GM19351 (cell line): ENCODE data around the gene EFCAB7.
A peak's percentile ranks its signal among the peaks of the same experiment; 100 is the strongest.
"Not testable (repeated sequence)": the region's sequence is repeated elsewhere in the genome, so short reads cannot be mapped to it uniquely, and the experiment has no call there.

ENCODE experiments used
- ATAC-seq: cut with Tn5 transposase; IDR thresholded peaks from one replicate; pipeline ENCODE4 v1.9.1; 2021; ENCODE audit warnings: mild to moderate bottlenecking, moderate library complexity; ENCODE audit not compliant: unreplicated experiment

EFCAB7 gene

GRCh38 chr1:63547621-63548294 lies 24.4 kb downstream of the EFCAB7 start:
- ATAC-seq, result no peak

GRCh38 chr1:63548303-63548702 lies 25.0 kb downstream of the EFCAB7 start:
- no peak for ATAC-seq

- no peak for ATAC-seq
These were observed 25.6 kb downstream of the EFCAB7 start for GRCh38 chr1:63548877-63549276.

GRCh38 chr1:63555480-63555879 lies 32.2 kb downstream of the EFCAB7 start:
- no peak for ATAC-seq

GRCh38 chr1:63557365-63557987 lies 34.2 kb downstream of the EFCAB7 start:
- no peak for ATAC-seq

GRCh38 chr1:63559357-63559756 lies 36.0 kb downstream of the EFCAB7 start:
- no peak for ATAC-seq

GRCh38 chr1:63563745-63564144 lies 40.4 kb downstream of the EFCAB7 start:
- ATAC-seq, result no peak

GRCh38 chr1:63569068-63569467 lies 45.7 kb downstream of the EFCAB7 start:
- ATAC-seq, result no peak

GRCh38 chr1:63569640-63570316 lies 46.5 kb downstream of the EFCAB7 start:
- no peak for ATAC-seq

- ATAC-seq, result not testable (repeated sequence)
These were observed 49.4 kb downstream of the EFCAB7 start for GRCh38 chr1:63572686-63573085.

GRCh38 chr1:63574203-63574796 lies 51.0 kb downstream of the EFCAB7 start:
- not testable (repeated sequence) for ATAC-seq

- no peak for ATAC-seq
These were observed 52.1 kb downstream of the EFCAB7 start for GRCh38 chr1:63575340-63575826.

- not testable (repeated sequence) for ATAC-seq
These were observed 63.0 kb downstream of the EFCAB7 start for GRCh38 chr1:63586326-63586725.

- ATAC-seq, result no peak
These were observed 66.8 kb downstream of the EFCAB7 start for GRCh38 chr1:63590166-63590560.

GRCh38 chr1:63592536-63593302 lies 69.4 kb downstream of the EFCAB7 start:
- no peak for ATAC-seq

GRCh38 chr1:63593303-63593885 lies 70.1 kb downstream of the EFCAB7 start, which contains the start of gene PGM1:
TSS of gene PGM1 (plus strand) at chr1:63593411. CDS start at chr1:63593489, 78 bp downstream.
- peak; percentile 79 for ATAC-seq

- peak; percentile 45 for ATAC-seq
These were observed 70.7 kb downstream of the EFCAB7 start for GRCh38 chr1:63593886-63594605.

GRCh38 chr1:63595435-63595834 lies 72.1 kb downstream of the EFCAB7 start:
- ATAC-seq, result no peak

- no peak for ATAC-seq
These were observed 76.5 kb downstream of the EFCAB7 start for GRCh38 chr1:63599799-63600198.

- ATAC-seq, result no peak
These were observed 76.9 kb downstream of the EFCAB7 start for GRCh38 chr1:63600248-63600647.
